ENCODE measurements around the gene UBE2QL1.

The UBE2QL1 gene

DNA sequence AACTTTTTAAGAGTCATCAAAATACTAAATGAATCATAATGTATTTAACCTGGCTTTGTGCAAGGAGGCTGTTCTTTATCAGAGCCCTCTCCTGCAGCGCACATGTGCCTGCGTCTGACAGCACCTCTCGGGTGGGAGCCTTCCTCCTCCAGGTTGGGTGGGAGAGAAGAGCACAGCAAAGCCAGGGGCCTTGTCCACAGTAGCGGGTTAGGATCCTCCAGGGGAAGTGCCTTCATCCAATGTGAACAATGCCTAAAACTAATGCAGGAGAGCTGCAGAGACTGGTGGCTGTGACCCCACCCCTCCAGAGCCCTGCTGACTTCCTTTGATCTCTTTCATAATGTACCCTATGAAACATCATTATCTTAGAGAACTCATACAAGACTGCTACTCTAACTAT is 10.2 kb downstream of the UBE2QL1 start:
- H3K4me3 ChIP-seq (ENCODE audit: low read depth, low read length), result no peak overlapping the region
- TF ChIP-seq, protein P1, sequence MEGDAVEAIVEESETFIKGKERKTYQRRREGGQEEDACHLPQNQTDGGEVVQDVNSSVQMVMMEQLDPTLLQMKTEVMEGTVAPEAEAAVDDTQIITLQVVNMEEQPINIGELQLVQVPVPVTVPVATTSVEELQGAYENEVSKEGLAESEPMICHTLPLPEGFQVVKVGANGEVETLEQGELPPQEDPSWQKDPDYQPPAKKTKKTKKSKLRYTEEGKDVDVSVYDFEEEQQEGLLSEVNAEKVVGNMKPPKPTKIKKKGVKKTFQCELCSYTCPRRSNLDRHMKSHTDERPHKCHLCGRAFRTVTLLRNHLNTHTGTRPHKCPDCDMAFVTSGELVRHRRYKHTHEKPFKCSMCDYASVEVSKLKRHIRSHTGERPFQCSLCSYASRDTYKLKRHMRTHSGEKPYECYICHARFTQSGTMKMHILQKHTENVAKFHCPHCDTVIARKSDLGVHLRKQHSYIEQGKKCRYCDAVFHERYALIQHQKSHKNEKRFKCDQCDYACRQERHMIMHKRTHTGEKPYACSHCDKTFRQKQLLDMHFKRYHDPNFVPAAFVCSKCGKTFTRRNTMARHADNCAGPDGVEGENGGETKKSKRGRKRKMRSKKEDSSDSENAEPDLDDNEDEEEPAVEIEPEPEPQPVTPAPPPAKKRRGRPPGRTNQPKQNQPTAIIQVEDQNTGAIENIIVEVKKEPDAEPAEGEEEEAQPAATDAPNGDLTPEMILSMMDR (IDR thresholded peaks at IDR 0.05; ENCODE audit: insufficient read depth, low read length, missing control alignments), result no peak
- POLR2A ChIA-PET, result no interaction called here
- no peak for DNase-seq (ENCODE audit: low read depth, low spot score)
- CTCF ChIA-PET, result no interaction called here

DNA sequence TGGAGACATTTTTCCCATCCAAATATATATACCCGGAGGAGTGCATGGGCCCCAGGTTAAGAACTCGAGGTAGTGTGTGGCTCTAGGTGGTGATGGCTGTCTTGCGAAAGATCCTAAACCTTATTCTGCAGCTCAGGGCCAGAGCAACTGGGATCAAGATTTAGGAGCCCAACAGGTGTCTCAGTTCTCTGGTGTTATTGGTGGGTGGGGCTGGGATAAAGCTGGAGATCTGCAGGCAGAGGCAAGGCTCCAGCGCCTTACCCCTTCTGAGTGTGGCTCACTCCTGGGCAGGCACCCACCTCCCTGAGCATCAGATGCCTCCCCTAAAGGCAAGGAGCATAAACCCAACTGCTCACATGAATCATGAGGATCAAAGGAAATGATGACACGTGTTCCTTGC is 11.2 kb downstream of the UBE2QL1 start:
- no peak for DNase-seq (ENCODE audit: low read depth, low spot score)
- POLR2A ChIA-PET, result no interaction called here
- TF ChIP-seq, protein P1 (IDR thresholded peaks at IDR 0.05; ENCODE audit: insufficient read depth, low read length, missing control alignments), result no peak
- CTCF ChIA-PET, result no interaction called here
- no peak overlapping the region for H3K4me3 ChIP-seq (ENCODE audit: low read depth, low read length)

DNA sequence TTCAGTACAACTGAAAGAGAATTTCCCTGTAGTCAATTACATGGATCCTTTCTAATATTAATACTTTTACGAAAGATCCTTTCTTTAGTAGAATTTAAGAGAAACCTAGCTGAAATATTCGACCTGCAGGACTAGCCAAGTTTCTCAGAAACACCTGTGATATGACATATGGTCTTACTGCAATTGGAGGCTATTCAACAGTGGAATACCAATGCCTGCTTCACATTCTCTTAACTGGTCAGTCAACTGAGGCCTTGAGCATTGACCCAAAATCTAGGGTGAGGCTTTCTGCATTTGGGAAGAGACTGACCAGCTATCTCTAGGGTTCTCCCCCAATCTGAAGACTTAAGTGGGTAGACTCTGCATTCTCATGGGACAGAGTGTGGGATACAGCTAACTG is 12.3 kb downstream of the UBE2QL1 start:
- TF ChIP-seq, protein P1 (IDR thresholded peaks at IDR 0.05; ENCODE audit: insufficient read depth, low read length, missing control alignments), result no peak
- ChIA-PET CTCF (no interaction called here), POLR2A (no interaction called here)
- no peak overlapping the region for H3K4me3 ChIP-seq (ENCODE audit: low read depth, low read length)
- no peak for DNase-seq (ENCODE audit: low read depth, low spot score)

DNA sequence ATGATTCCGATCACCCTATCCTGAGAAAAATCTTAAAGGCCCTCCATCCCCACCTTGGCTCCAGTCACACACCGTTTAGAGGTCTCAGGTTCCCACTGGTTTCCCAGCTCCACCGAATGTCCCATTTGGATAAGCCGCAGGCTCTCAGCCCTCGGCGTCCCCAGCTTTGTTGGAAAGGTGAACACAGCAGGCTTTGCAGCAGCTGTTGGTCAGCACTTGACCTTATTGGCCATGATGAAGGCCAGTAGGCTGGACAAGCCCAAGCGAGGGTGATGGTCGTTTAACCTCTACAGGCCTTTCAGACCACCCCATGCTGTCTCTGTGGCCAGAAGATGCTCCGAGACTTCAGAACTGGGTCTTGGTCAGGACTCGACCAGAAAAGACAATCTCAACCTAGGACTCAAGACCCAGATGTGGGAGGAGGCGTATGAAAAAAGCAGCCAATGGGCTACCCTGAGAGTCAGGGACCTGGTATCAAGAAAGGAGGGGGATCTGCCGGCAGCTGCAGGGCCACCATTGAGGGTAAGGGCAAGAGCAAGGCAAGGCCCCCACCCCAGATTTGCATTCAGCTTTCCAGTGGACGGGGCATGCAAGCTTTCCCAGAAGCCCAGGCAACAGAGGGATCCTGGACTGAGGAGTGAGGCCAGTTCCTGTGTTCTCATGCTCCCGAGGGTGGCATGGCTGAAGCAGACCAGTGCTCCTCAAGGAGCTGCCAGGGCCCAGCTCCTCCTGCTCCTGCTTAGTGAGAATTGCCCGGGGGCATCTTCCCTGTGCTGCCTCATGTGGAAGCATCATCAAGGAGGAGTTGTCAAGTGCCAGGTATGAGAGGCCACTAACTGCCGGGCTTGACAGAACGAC is 13.4 kb downstream of the UBE2QL1 start:
- ChIA-PET CTCF (no interaction called here), POLR2A (no interaction called here)
- no peak for DNase-seq (ENCODE audit: low read depth, low spot score)
- TF ChIP-seq, protein P1 (IDR thresholded peaks at IDR 0.05; ENCODE audit: insufficient read depth, low read length, missing control alignments), result no peak
- no peak overlapping the region for H3K4me3 ChIP-seq (ENCODE audit: low read depth, low read length)

DNA sequence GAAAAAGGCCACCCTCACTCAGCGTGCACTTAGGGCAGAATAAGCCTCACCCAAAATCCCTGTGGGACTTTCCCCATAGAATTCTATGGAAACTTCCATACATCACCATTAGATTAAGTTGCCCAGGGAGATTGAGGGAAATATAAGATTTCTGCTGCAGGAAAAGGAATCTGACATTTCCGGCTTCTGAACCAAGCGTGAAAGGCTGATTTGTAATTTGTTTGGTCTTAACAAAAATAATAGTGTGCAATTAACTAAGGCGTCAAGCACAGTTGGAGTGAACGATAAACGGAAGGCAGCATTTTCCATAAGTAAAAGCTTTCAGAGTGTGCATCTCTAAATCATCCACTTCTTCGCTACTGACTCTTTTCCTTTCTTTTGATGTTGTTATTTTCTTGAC is 14.0 kb downstream of the UBE2QL1 start:
- no peak for DNase-seq (ENCODE audit: low read depth, low spot score)
- H3K4me3 ChIP-seq (ENCODE audit: low read depth, low read length), result no peak overlapping the region
- TF ChIP-seq, protein P1 (IDR thresholded peaks at IDR 0.05; ENCODE audit: insufficient read depth, low read length, missing control alignments), result no peak
- ChIA-PET CTCF (no interaction called here), POLR2A (no interaction called here)

DNA sequence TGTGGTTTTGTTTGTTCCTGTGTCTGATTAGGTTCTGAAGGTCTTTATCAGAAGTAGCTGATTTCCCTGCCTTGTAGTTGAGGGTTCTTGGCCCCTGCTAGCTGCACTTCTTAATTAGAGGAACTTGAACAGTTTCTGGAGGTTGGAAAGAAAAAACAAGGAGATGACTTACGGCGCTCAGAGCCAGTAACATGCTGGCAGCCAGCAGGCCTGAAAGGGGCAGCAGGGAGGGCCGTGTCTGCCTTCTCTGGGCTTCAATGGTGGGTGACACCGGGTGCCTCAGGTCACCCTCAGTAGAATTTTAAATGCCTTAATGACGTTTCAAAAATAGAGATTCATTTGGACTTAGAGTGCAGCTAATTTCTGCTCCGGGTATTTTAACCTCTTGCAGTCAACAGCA is 15.8 kb downstream of the UBE2QL1 start:
- ChIA-PET POLR2A (no interaction called here), CTCF (no interaction called here)
- no peak overlapping the region for H3K4me3 ChIP-seq (ENCODE audit: low read depth, low read length)
- no peak for DNase-seq (ENCODE audit: low read depth, low spot score)
- TF ChIP-seq, protein P1 (IDR thresholded peaks at IDR 0.05; ENCODE audit: insufficient read depth, low read length, missing control alignments), result no peak
